CD4-positive, alpha-beta T cell (primary cell): ENCODE data around the gene MAGI1. TPM values are rescaled to one million over a fixed set of nuclear protein-coding genes. Genes with fewer than 3 reads are reported as not detected.

Experiments
- ATAC-seq: fragments of 200-7000 bp; cut with Tn5 transposase; one replicate; pipeline ENCODE4 v1.10.0; 2022; ENCODE audit warnings: mild to moderate bottlenecking; ENCODE audit not compliant: poor library complexity
- CTCF ChIA-PET: fragments of 350-600 bp; sonication (Branson Sonifier 250); formaldehyde crosslinking; loops from one replicate; lab custom pipeline; 2021; ENCODE audit warnings: antibody characterized with exemption, inconsistent platforms; lab: Charles Lee
- POLR2A ChIA-PET: fragments of 350-600 bp; sonication (Branson Sonifier 250); formaldehyde crosslinking; loops from one replicate; lab custom pipeline; 2021; ENCODE audit warnings: antibody characterized with exemption, inconsistent platforms; lab: Charles Lee
- DNase-seq, 14 experiments: peaks; one replicate each; pipeline ENCODE4 v3.0.0-alpha.2; 2013 to 2020; ENCODE audit warnings: mixed read lengths in 2 of 14
- H3K27ac ChIP-seq, 2 donors: one replicate each; pipeline versions ENCODE4 v1.5.1 to v1.7.0; 2013; ENCODE audit warnings: low read length in 2 of 2, low read depth in 1 of 2, mild to moderate bottlenecking in 1 of 2
- H3K27me3 ChIP-seq, 2 experiments: 1 replicate in 1 of 2; 2 replicates in 1 of 2; pipeline versions ENCODE4 v1.6.1 to v1.7.0; 2013; ENCODE audit warnings: low read length in 2 of 2, control low read depth in 1 of 2, mild to moderate bottlenecking in 1 of 2, moderate library complexity in 1 of 2; ENCODE audit not compliant: insufficient read depth in 2 of 2, control insufficient read depth in 1 of 2
- H3K36me3 ChIP-seq: one replicate; pipeline ENCODE4 v1.6.1; 2013; ENCODE audit warnings: low read length, control low read depth; ENCODE audit not compliant: insufficient read depth
- H3K4me1 ChIP-seq: one replicate; pipeline ENCODE4 v1.6.1; 2013; ENCODE audit warnings: low read length, control low read depth; ENCODE audit not compliant: insufficient read depth
- H3K4me3 ChIP-seq: one replicate; pipeline ENCODE4 v1.5.1; 2013; ENCODE audit warnings: mild to moderate bottlenecking, low read length, moderate library complexity
- H3K9me3 ChIP-seq, 2 experiments: 1 replicate in 1 of 2; 2 replicates in 1 of 2; pipeline versions ENCODE4 v1.6.1 to v1.7.0; 2013; ENCODE audit warnings: low read length in 2 of 2, mild to moderate bottlenecking in 2 of 2, control low read depth in 1 of 2, moderate library complexity in 1 of 2; ENCODE audit not compliant: control insufficient read depth in 1 of 2, insufficient read depth in 1 of 2
- H3K27ac Mint-ChIP-seq: one replicate; pipeline ENCODE4 v1.8.0; 2020; ENCODE audit warnings: mixed read lengths
- H3K27me3 Mint-ChIP-seq: one replicate; pipeline ENCODE4 v1.8.0; 2021; ENCODE audit warnings: mixed read lengths
- H3K36me3 Mint-ChIP-seq: one replicate; pipeline ENCODE4 v1.8.0; 2021; ENCODE audit warnings: low read depth, mixed read lengths
- H3K4me1 Mint-ChIP-seq: one replicate; pipeline ENCODE4 v1.8.0; 2021; ENCODE audit warnings: low read depth, mixed read lengths
- H3K4me3 Mint-ChIP-seq: one replicate; pipeline ENCODE4 v1.8.0; 2020; ENCODE audit warnings: mild to moderate bottlenecking, mixed read lengths
- H3K9me3 Mint-ChIP-seq: one replicate; pipeline ENCODE4 v1.8.0; 2020; ENCODE audit warnings: mixed read lengths
- intact Hi-C, 2 experiments: fragments of 100-400 bp; cut with DNase I in 1 of 2; cut with micrococcal nuclease in 1 of 2; formaldehyde crosslinking; loops; one replicate each; pipeline versions ENCODE4 v1.15.1 to v1.9.0; 2023 to 2025; cut with DNase I, micrococcal nuclease
- total RNA-seq, 174 experiments: library from RNA in 2 of 174; stranded (reverse) in 2 of 174; gene quantifications; one replicate each; pipeline ENCODE4 v1.2.3 and lab custom pipeline; 2021 to 2026
- TF ChIP-seq, protein P1 (sequence below): fragments of 200-600 bp; IDR thresholded peaks from one replicate; pipeline ENCODE4 v1.8.0; 2022; ENCODE audit warnings: antibody characterized with exemption, mild to moderate bottlenecking

MAGI1 gene
- total RNA-seq, 2 experiments from 2014 or later: not detected

DNA sequence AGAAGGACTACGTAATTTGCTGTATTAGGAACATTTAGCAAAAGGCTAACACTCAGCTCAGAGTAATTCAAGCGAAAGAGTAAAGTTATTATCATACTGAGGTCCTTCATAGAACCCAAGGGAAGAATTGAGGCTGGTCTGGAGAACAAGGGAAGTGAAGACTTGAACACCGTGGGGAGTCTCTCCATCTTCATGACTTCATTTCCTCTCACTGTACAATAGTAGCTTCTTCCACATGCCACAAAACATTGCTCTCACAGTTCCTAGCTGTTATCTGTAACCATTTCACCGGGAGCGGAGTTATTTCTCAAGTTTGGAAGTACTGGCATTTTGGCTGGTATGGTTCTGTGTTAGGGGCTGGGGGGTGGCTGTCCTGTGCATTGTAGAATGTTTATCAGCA, 69.7 kb downstream of the MAGI1 start:
- Mint-ChIP-seq H3K36me3 (no peaks in the 10 kb centered on the region), H3K27ac (no peak overlapping the region), H3K27me3 (no peaks in the 10 kb centered on the region), H3K9me3 (no peaks in the 10 kb centered on the region), H3K4me1 (no peaks in the 10 kb centered on the region), H3K4me3 (no peak overlapping the region)
- Histone ChIP-seq H3K9me3 (no peaks in the 10 kb centered on the region), H3K27me3 (no peaks in the 10 kb centered on the region), H3K36me3 (no peaks in the 10 kb centered on the region), H3K4me3 (no peak overlapping the region), H3K27ac (no peak overlapping the region), H3K4me1 (no peaks in the 10 kb centered on the region)
- DNase-seq (no peak), ATAC-seq (no peak)
- POLR2A ChIA-PET: no interaction called here
- TF ChIP-seq, protein P1, sequence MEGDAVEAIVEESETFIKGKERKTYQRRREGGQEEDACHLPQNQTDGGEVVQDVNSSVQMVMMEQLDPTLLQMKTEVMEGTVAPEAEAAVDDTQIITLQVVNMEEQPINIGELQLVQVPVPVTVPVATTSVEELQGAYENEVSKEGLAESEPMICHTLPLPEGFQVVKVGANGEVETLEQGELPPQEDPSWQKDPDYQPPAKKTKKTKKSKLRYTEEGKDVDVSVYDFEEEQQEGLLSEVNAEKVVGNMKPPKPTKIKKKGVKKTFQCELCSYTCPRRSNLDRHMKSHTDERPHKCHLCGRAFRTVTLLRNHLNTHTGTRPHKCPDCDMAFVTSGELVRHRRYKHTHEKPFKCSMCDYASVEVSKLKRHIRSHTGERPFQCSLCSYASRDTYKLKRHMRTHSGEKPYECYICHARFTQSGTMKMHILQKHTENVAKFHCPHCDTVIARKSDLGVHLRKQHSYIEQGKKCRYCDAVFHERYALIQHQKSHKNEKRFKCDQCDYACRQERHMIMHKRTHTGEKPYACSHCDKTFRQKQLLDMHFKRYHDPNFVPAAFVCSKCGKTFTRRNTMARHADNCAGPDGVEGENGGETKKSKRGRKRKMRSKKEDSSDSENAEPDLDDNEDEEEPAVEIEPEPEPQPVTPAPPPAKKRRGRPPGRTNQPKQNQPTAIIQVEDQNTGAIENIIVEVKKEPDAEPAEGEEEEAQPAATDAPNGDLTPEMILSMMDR: no peak
- CTCF ChIA-PET: no interaction called here
- intact Hi-C loops: no loop called here

DNA sequence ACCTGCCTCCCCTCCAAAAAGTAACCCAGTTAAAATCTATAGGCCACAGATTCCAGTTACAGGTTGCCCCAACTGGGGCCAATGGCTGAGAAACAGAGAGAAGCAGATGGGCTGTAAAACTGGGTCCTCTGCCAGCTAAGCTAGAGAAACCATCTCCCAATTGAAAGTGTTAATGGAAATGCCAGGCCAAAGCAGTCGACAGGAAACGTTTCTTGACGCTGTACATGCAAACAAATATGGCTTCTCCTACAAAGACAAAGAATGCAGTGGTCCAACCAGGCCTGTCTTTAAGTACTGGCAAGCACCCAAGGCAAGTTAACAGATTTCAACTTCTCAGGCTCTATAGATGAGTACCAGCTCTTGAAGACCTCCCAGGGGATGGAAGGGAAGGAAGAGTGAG, 71.3 kb downstream of the MAGI1 start:
- Histone ChIP-seq H3K36me3 (no peaks in the 10 kb centered on the region), H3K27ac (no peak overlapping the region), H3K4me3 (no peak overlapping the region), H3K4me1 (no peaks in the 10 kb centered on the region), H3K9me3 (no peaks in the 10 kb centered on the region), H3K27me3 (no peaks in the 10 kb centered on the region)
- no peak for ATAC-seq
- intact Hi-C loops: no loop called here
- no peaks in the 10 kb centered on the region for H3K4me1 Mint-ChIP-seq
- DNase-seq: no peak
- no peak overlapping the region for H3K4me3 Mint-ChIP-seq
- ChIA-PET POLR2A (no interaction called here), CTCF (no interaction called here)
- no peaks in the 10 kb centered on the region for H3K36me3 Mint-ChIP-seq
- TF ChIP-seq, protein P1: no peak
- H3K27me3 Mint-ChIP-seq: no peaks in the 10 kb centered on the region
- H3K9me3 Mint-ChIP-seq: no peaks in the 10 kb centered on the region
- H3K27ac Mint-ChIP-seq: no peak overlapping the region

DNA sequence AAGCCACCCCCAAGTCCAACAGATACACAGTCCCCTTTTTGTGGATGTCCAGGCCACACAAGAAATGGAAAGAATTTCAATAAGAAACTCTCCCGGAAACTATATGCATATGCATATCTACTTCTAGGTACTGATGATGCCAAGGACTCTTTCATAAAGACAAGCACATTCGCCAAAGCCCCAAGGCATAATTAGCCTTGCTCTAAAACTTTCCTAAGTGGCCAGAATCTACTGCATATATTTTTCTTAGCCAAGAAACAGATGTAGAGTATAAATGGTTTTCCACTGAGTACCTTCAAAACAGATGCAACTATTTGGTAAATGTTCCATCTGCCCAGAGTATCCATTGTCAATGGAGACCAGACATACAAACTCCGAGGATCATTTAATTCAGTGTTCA, 73.9 kb downstream of the MAGI1 start:
- Histone ChIP-seq H3K4me3 (no peak overlapping the region), H3K4me1 (no peaks in the 10 kb centered on the region), H3K9me3 (peaks cover 0 to 4% of the 10 kb centered on the region in 2 experiments), H3K27me3 (no peaks in the 10 kb centered on the region), H3K36me3 (no peaks in the 10 kb centered on the region), H3K27ac (no peak overlapping the region)
- H3K9me3 Mint-ChIP-seq: no peaks in the 10 kb centered on the region
- ChIA-PET CTCF (no interaction called here), POLR2A (no interaction called here)
- DNase-seq (no peak), ATAC-seq (no peak)
- TF ChIP-seq, protein P1: no peak
- no peaks in the 10 kb centered on the region for H3K27me3 Mint-ChIP-seq
- no peaks in the 10 kb centered on the region for H3K36me3 Mint-ChIP-seq
- intact Hi-C loops: no loop called here
- no peak overlapping the region for H3K4me3 Mint-ChIP-seq
- no peaks in the 10 kb centered on the region for H3K4me1 Mint-ChIP-seq
- no peak overlapping the region for H3K27ac Mint-ChIP-seq
